Endothelial cell of umbilical vein (primary cell): Measurements from ENCODE around the gene SDC3. TPM values are rescaled to one million over a fixed set of nuclear protein-coding genes. Genes with fewer than 3 reads are reported as not detected.

Source experiments
- BruUV-seq: library from RNA; stranded (reverse); fragments of 400-500 nt; replicated peaks from 2 replicates; lab custom pipeline; 2021; lab: Mats Ljungman, UMichigan
- CTCF ChIA-PET: fragments of 300-600, 350-600 bp; sonication (Branson Sonifier 250); formaldehyde crosslinking; loops from one replicate; lab custom pipeline; 2021; ENCODE audit warnings: antibody characterized with exemption, inconsistent platforms; lab: Charles Lee
- POLR2A ChIA-PET: fragments of 300-600, 350-600 bp; sonication (Branson Sonifier 250); formaldehyde crosslinking; loops from one replicate; lab custom pipeline; 2021; ENCODE audit warnings: antibody characterized with exemption, inconsistent platforms; lab: Charles Lee
- DNase-seq: peaks from one replicate; pipeline ENCODE4 v3.0.0-alpha.2; 2011; ENCODE audit warnings: low read depth, low spot score
- FAIRE-seq: peaks from 2 replicates; lab custom pipeline; 2011; peaks lifted over from hg19 to GRCh38; lab: Jason Lieb, UNC
- H2AFZ ChIP-seq: 2 replicates; pipeline ENCODE4 v1.6.0; 2012; ENCODE audit warnings: low read depth, low read length, control low read depth, inconsistent platforms
- H3K27ac ChIP-seq: 2 replicates; pipeline ENCODE4 v1.5.1; 2011; ENCODE audit warnings: low read depth, mild to moderate bottlenecking, control low read depth, low read length, moderate library complexity; ENCODE audit not compliant: insufficient read depth
- H3K27me3 ChIP-seq, 2 experiments: 2 replicates each; pipeline versions ENCODE4 v1.6.0 to v1.6.1; 2011; ENCODE audit warnings: low read length in 2 of 2, mixed read lengths in 1 of 2; ENCODE audit not compliant: control insufficient read depth in 2 of 2, insufficient read depth in 2 of 2
- H3K36me3 ChIP-seq, 2 experiments: 2 replicates in 1 of 2; 3 replicates in 1 of 2; pipeline ENCODE4 v1.5.1; 2011; ENCODE audit warnings: low read length in 2 of 2, mild to moderate bottlenecking in 1 of 2, moderate library complexity in 1 of 2; ENCODE audit not compliant: control insufficient read depth in 2 of 2, insufficient read depth in 2 of 2; ENCODE audit errors: extremely low read depth in 1 of 2
- H3K4me1 ChIP-seq: 3 replicates; pipeline ENCODE4 v1.5.1; 2011; ENCODE audit warnings: mild to moderate bottlenecking, low read length; ENCODE audit not compliant: control insufficient read depth, insufficient read depth; ENCODE audit errors: extremely low read depth
- H3K4me2 ChIP-seq: 2 replicates; pipeline ENCODE4 v1.6.1; 2011; ENCODE audit warnings: low read length, control low read depth, mixed read lengths; ENCODE audit not compliant: insufficient read depth
- H3K4me3 ChIP-seq, 3 experiments: fragments of 200-600 bp in 1 of 3; sonication (generic), shearing (Covaris generic) in 1 of 3; replicated peaks in 1 of 3; 2 replicates each; pipeline ENCODE4 v1.5.1; 2011 to 2016; ENCODE audit warnings: control low read depth in 3 of 3, low read length in 3 of 3, mild to moderate bottlenecking in 2 of 3, inconsistent platforms in 1 of 3, low read depth in 1 of 3, moderate library complexity in 1 of 3; ENCODE audit not compliant: insufficient read depth in 1 of 3
- H3K79me2 ChIP-seq: 2 replicates; pipeline ENCODE4 v1.6.0; 2012; ENCODE audit warnings: low read length, inconsistent platforms; ENCODE audit not compliant: control insufficient read depth, insufficient read depth
- H3K9ac ChIP-seq: replicated peaks from 2 replicates; pipeline ENCODE3; 2011; ENCODE audit warnings: low read length, control low read depth; ENCODE audit not compliant: insufficient read depth; ENCODE audit errors: extremely low read depth
- H3K9me1 ChIP-seq: replicated peaks from 3 replicates; pipeline ENCODE4 v1.6.0; 2011; ENCODE audit warnings: mild to moderate bottlenecking, low read length; ENCODE audit not compliant: control insufficient read depth, insufficient read depth; ENCODE audit errors: extremely low read depth
- H3K9me3 ChIP-seq: replicated peaks from 2 replicates; pipeline ENCODE4 v1.5.1; 2012; ENCODE audit warnings: low read length, inconsistent platforms; ENCODE audit not compliant: control insufficient read depth, insufficient read depth
- H4K20me1 ChIP-seq: replicated peaks from 2 replicates; pipeline ENCODE3; 2011; ENCODE audit warnings: mild to moderate bottlenecking, low read length; ENCODE audit not compliant: control insufficient read depth, insufficient read depth; ENCODE audit errors: extremely low read depth
- EZH2 ChIP-seq: IDR thresholded peaks from 2 replicates; pipeline ENCODE4 v1.6.1; 2012; ENCODE audit warnings: borderline replicate concordance, low read depth, mild to moderate bottlenecking, moderate library complexity, low read length, inconsistent platforms; ENCODE audit not compliant: severe bottlenecking
- FOS ChIP-seq: IDR thresholded peaks from 2 replicates; pipeline ENCODE4 v1.6.1; 2011; ENCODE audit warnings: mild to moderate bottlenecking, low read length, moderate library complexity, borderline replicate concordance; ENCODE audit not compliant: insufficient read depth
- GATA2 ChIP-seq: IDR thresholded peaks from 2 replicates; pipeline ENCODE4 v1.7.0; 2011; ENCODE audit warnings: low read depth, mild to moderate bottlenecking, moderate library complexity, mixed read lengths, low read length; ENCODE audit not compliant: insufficient read length, insufficient read depth
- JUN ChIP-seq: IDR thresholded peaks from 2 replicates; pipeline ENCODE4 v1.6.1; 2011; ENCODE audit warnings: borderline replicate concordance, low read depth; ENCODE audit not compliant: insufficient read length, insufficient read depth
- MYC ChIP-seq: IDR thresholded peaks from one replicate; pipeline ENCODE4 v1.6.1; 2011; ENCODE audit warnings: mild to moderate bottlenecking, low read depth, low read length
- POLR2A ChIP-seq: IDR thresholded peaks from 2 replicates; pipeline ENCODE4 v1.6.1; 2012; ENCODE audit warnings: low read depth, mild to moderate bottlenecking, control low read depth, low read length
- POLR2AphosphoS5 ChIP-seq: IDR thresholded peaks from 2 replicates; pipeline ENCODE4 v1.6.1; 2012; ENCODE audit warnings: low read depth, mild to moderate bottlenecking, control low read depth, low read length, moderate library complexity; ENCODE audit not compliant: insufficient read depth
- dilution Hi-C: fragments of 300-500 bp; cut with MboI; formaldehyde crosslinking; loops from one replicate; pipeline ENCODE4 v1.15.0; 2019; ENCODE audit warnings: low sequenced_read_pairs; ENCODE audit not compliant: extremely low pct_ligation_motif_present
- intact Hi-C: fragments of 100-400 bp; cut with micrococcal nuclease; formaldehyde crosslinking; loops from one replicate; pipeline ENCODE4 v1.10.0; 2022
- polyA plus RNA-seq, 4 experiments: library from polyadenylated mRNA; depleted of rRNA in 3 of 4; stranded (reverse) in 3 of 4; unstranded in 1 of 4; fragments of >200 nt; gene quantifications; 2 replicates each; pipeline versions ENCODE4 v1.2.1 to v1.2.3, GENCODE V29; 2011 to 2012; ENCODE audit warnings: missing spikeins in 1 of 4
- total RNA-seq: library from RNA; stranded (reverse); gene quantifications from 2 replicates; pipeline ENCODE4 v1.2.3, GENCODE V29; 2021
- TF ChIP-seq, protein P1 (sequence below): IDR thresholded peaks from 2 replicates; pipeline ENCODE4 v1.6.1; 2011; ENCODE audit not compliant: insufficient read depth, insufficient read length
- TF ChIP-seq, protein P2 (sequence below), 2 donors: IDR thresholded peaks; 1 replicate in 1 of 2; 2 replicates in 1 of 2; pipeline ENCODE4 v1.5.1; 2011; ENCODE audit warnings: low read length in 2 of 2, mild to moderate bottlenecking in 2 of 2, moderate library complexity in 2 of 2, control low read depth in 1 of 2, inconsistent platforms in 1 of 2, low read depth in 1 of 2; ENCODE audit not compliant: insufficient read depth in 1 of 2; ENCODE audit errors: extremely low read depth in 1 of 2

The SDC3 gene
- total and polyA plus RNA-seq, 2 donors (not counting 3 experiments of a cell fraction or from before 2014, with no cell fraction given) = 7.1 to 25.9 TPM

DNA sequence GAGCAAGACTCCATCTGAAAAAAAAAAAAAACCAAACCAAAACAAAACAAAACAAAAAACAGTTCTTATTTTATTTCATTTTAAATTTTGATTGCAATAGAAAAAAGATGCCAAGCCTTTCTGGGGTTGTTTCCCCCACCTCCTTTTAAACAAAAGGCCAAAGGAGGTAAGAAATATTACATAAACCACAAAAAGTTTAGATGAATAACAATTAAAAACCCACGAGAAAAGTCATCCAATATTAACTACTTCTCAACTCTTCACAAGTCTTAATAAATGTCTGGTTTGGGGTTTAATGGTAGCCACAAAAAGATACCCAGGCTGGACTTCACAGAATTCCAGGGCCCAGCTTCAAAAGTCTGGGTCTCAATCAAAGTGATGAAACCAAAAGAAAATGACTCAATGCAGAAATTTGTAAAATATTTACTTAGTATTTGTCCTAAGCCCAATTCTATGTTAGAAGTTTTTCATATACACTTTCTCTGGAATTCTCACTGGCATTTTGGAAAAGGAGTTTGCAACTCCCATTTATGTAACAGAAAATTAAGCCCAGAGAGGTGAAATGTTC lies 47.0 kb upstream of the SDC3 start:
- Histone ChIP-seq H3K9me1 (no peaks in the 10 kb centered on the region), H4K20me1 (peaks cover 12% of the 10 kb centered on the region), H3K79me2 (peaks cover 52% of the 10 kb centered on the region), H3K27ac (no peak overlapping the region), H3K4me2 (no peak overlapping the region), H3K36me3 (peaks cover 16 to 32% of the 10 kb centered on the region in 2 experiments), H3K9ac (no peak overlapping the region), H3K4me1 (no peaks in the 10 kb centered on the region), H3K4me3 (no peak overlapping the region), H3K27me3 (no peaks in the 10 kb centered on the region), H2AFZ (no peak overlapping the region), H3K9me3 (no peaks in the 10 kb centered on the region)
- BruUV-seq = no TSS peak
- dilution Hi-C loops = no loop called here
- intact Hi-C loops = no loop called here
- FAIRE-seq (no peak), DNase-seq (no peak)
- ChIA-PET CTCF (no interaction called here), POLR2A (no interaction called here)
- TF ChIP-seq FOS = no peak
- no peak for TF ChIP-seq POLR2AphosphoS5
- no peak for TF ChIP-seq GATA2
- TF ChIP-seq MYC = no peak
- TF ChIP-seq EZH2 = no peak
- TF ChIP-seq JUN = no peak
- TF ChIP-seq, protein P1, sequence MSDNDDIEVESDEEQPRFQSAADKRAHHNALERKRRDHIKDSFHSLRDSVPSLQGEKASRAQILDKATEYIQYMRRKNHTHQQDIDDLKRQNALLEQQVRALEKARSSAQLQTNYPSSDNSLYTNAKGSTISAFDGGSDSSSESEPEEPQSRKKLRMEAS = no peak
- no peak for TF ChIP-seq POLR2A
- TF ChIP-seq, protein P2, sequence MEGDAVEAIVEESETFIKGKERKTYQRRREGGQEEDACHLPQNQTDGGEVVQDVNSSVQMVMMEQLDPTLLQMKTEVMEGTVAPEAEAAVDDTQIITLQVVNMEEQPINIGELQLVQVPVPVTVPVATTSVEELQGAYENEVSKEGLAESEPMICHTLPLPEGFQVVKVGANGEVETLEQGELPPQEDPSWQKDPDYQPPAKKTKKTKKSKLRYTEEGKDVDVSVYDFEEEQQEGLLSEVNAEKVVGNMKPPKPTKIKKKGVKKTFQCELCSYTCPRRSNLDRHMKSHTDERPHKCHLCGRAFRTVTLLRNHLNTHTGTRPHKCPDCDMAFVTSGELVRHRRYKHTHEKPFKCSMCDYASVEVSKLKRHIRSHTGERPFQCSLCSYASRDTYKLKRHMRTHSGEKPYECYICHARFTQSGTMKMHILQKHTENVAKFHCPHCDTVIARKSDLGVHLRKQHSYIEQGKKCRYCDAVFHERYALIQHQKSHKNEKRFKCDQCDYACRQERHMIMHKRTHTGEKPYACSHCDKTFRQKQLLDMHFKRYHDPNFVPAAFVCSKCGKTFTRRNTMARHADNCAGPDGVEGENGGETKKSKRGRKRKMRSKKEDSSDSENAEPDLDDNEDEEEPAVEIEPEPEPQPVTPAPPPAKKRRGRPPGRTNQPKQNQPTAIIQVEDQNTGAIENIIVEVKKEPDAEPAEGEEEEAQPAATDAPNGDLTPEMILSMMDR (IDR thresholded peaks at IDR 0.05; ENCODE audit: extremely low read depth in 1 of 2, insufficient read depth in 1 of 2, low read depth in 1 of 2, low read length in 2 of 2) = no peak
